HG02798 (cell line): ENCODE measurements around the gene ALCAM.

ENCODE experiments used
- ATAC-seq: cut with Tn5 transposase; IDR thresholded peaks from one replicate; pipeline ENCODE4 v1.9.1; 2021; ENCODE audit warnings: mild to moderate bottlenecking; ENCODE audit not compliant: unreplicated experiment, poor library complexity

ALCAM gene

GRCh38 chr3:105466495-105467404 lies 100.0 kb downstream of the ALCAM start:
- no peak for ATAC-seq

- ATAC-seq = no peak
Observed at GRCh38 chr3:105470851-105471250, 104.1 kb downstream of the ALCAM start.

GRCh38 chr3:105473521-105474223 lies 107.0 kb downstream of the ALCAM start:
- ATAC-seq = peak; percentile 74

- ATAC-seq = no peak
Observed at GRCh38 chr3:105480768-105481167, 114.1 kb downstream of the ALCAM start.

- no peak for ATAC-seq
Observed at GRCh38 chr3:105483476-105483875, 116.8 kb downstream of the ALCAM start.

- no peak for ATAC-seq
Observed at GRCh38 chr3:105490045-105490444, 123.3 kb downstream of the ALCAM start.

- no peak for ATAC-seq
Observed at GRCh38 chr3:105493305-105493892, 126.7 kb downstream of the ALCAM start.

GRCh38 chr3:105495021-105495420 lies 128.3 kb downstream of the ALCAM start:
- no peak for ATAC-seq

GRCh38 chr3:105496343-105496742 lies 129.6 kb downstream of the ALCAM start:
- no peak for ATAC-seq

- no peak for ATAC-seq
Observed at GRCh38 chr3:105497386-105497785, 130.7 kb downstream of the ALCAM start.

- no peak for ATAC-seq
Observed at GRCh38 chr3:105499961-105500360, 133.3 kb downstream of the ALCAM start.

GRCh38 chr3:105502333-105502732 lies 135.6 kb downstream of the ALCAM start:
- ATAC-seq = no peak

- ATAC-seq = no peak
Observed at GRCh38 chr3:105503191-105503593, 136.5 kb downstream of the ALCAM start.

GRCh38 chr3:105504440-105504951 lies 137.8 kb downstream of the ALCAM start:
- no peak for ATAC-seq

- no peak for ATAC-seq
Observed at GRCh38 chr3:105505170-105505569, 138.5 kb downstream of the ALCAM start.

- no peak for ATAC-seq
Observed at GRCh38 chr3:105511031-105511430, 144.3 kb downstream of the ALCAM start.

GRCh38 chr3:105512061-105512460 lies 145.4 kb downstream of the ALCAM start:
- ATAC-seq = no peak

- ATAC-seq = no peak
Observed at GRCh38 chr3:105513042-105513441, 146.3 kb downstream of the ALCAM start.

- no peak for ATAC-seq
Observed at GRCh38 chr3:105513886-105514285, 147.2 kb downstream of the ALCAM start.

GRCh38 chr3:105515372-105515771 lies 148.7 kb downstream of the ALCAM start:
- ATAC-seq = no peak

GRCh38 chr3:105516972-105517371 lies 150.3 kb downstream of the ALCAM start:
- ATAC-seq = no peak
